Prostate gland (tissue), 2 donors: ENCODE results near the gene MYH7B. TPM values are rescaled to one million over a fixed set of nuclear protein-coding genes. Genes with fewer than 3 reads are reported as not detected.

Experiments used
- DNase-seq: peaks from one replicate; pipeline ENCODE4 v3.0.0-alpha.2; 2019; ENCODE audit warnings: low spot score
- H3K27ac ChIP-seq, 2 donors: fragments of 200-600 bp; sonication (generic); 2 replicates each; pipeline ENCODE4 v1.5.1; 2017 to 2019
- H3K27me3 ChIP-seq: fragments of 200-600 bp; sonication (generic); replicated peaks from 2 replicates; pipeline ENCODE4 v1.5.1; 2019; ENCODE audit not compliant: insufficient read depth
- H3K36me3 ChIP-seq, 2 donors: fragments of 200-600 bp; sonication (generic); 1 replicate in 1 of 2; 2 replicates in 1 of 2; pipeline versions ENCODE4 v1.5.1 to v1.8.1; 2017 to 2019
- H3K4me1 ChIP-seq: fragments of 200-600 bp; sonication (generic); replicated peaks from 2 replicates; pipeline ENCODE4 v1.5.1; 2019
- H3K4me3 ChIP-seq, 2 donors: fragments of 200-600 bp; sonication (generic); 2 replicates each; pipeline ENCODE4 v1.5.1; 2017 to 2019
- H3K9me3 ChIP-seq: fragments of 200-600 bp; sonication (generic); 2 replicates; pipeline ENCODE4 v1.5.1; 2017
- CTCF ChIP-seq, 4 experiments: fragments of 200-600 bp in 2 of 4; fragments of 450-650 bp in 2 of 4; sonication (generic) in 2 of 4; IDR thresholded peaks; 1 replicate in 3 of 4; 2 replicates in 1 of 4; pipeline ENCODE4 v1.5.1; 2016 to 2019; ENCODE audit warnings: antibody characterized with exemption in 4 of 4, mild to moderate bottlenecking in 2 of 4, moderate library complexity in 2 of 4
- POLR2A ChIP-seq: fragments of 450-650 bp; IDR thresholded peaks from one replicate; pipeline ENCODE4 v1.6.1; 2016; ENCODE audit warnings: antibody characterized with exemption, mild to moderate bottlenecking
- POLR2AphosphoS5 ChIP-seq: sonication (generic); formaldehyde crosslinking; IDR thresholded peaks from one replicate; pipeline ENCODE4 v1.6.1; 2017; ENCODE audit warnings: antibody characterized with exemption
- WGBS: methylation state at CpG from one replicate; pipeline ENCODE4 v1.1.5; 2018; 5-methylcytosine and 5-hydroxymethylcytosine counted together
- intact Hi-C: fragments of 100-400 bp; cut with DNase I; formaldehyde crosslinking; loops from one replicate; pipeline ENCODE4 v1.14.2; 2022
- total RNA-seq, 2 donors: library from RNA; depleted of rRNA; stranded (reverse); fragments of >200 nt; gene quantifications; one replicate each; pipeline ENCODE4 v1.1.0, GENCODE V29; 2016

Gene MYH7B
- 10 to 100 TPM in 1 of 2 donors, under 1 TPM in 1; 0.27 to 11.5 TPM for total RNA-seq

- H3K27ac ChIP-seq, result peak within 1 kb of the TSS; percentile 90 to 93
- no peaks in the 10 kb centered on the region for H3K27me3 ChIP-seq
- TF ChIP-seq CTCF (IDR thresholded peaks at IDR 0.05) (peak in 3 of 4 experiments; percentile 54 to 79 (median 72)), POLR2A (peak; percentile 79), POLR2AphosphoS5 (peak; percentile 98)
- H3K4me1 ChIP-seq, result no peaks in the 10 kb centered on the region
- WGBS, result under 1% methylated on average over 61 of the region's 62 CpGs
- intact Hi-C loops, result loop anchor here (1.0 to 5.0 kb wide), 3 partner anchors 81 to 248 kb away; partner anchors contain the start of gene NCOA6
- H3K4me3 ChIP-seq, result peak within 1 kb of the TSS; percentile 67 to 68
- peak; percentile 96 for DNase-seq
- H3K36me3 ChIP-seq, result no peaks in the 10 kb centered on the region
- no peaks in the 10 kb centered on the region for H3K9me3 ChIP-seq
These were observed at the start of gene MYH7B, which contains the start of gene GSS for GRCh38 chr20:34955231-34956040. Gene MYH7B, plus strand, starts transcription at chr20:34955868. Its CDS starts 22,138 bp downstream, at chr20:34978006. Gene GSS, minus strand, starts transcription at chr20:34955806. Its CDS starts 3,954 bp downstream, at chr20:34951852.

GRCh38 chr20:34907616-34908469 lies 47.8 kb upstream of the MYH7B start:
- Histone ChIP-seq H3K27me3 (no peaks in the 10 kb centered on the region), H3K36me3 (no peaks in the 10 kb centered on the region), H3K9me3 (no peaks in the 10 kb centered on the region), H3K4me3 (no peak overlapping the region), H3K27ac (peak overlapping the region; percentile 33 to 50), H3K4me1 (no peaks in the 10 kb centered on the region)
- intact Hi-C loops, result no loop called here
- TF ChIP-seq POLR2A (no peak), POLR2AphosphoS5 (peak; percentile 40)
- peak; percentile 17 for DNase-seq
- WGBS, result 27% methylated on average over 7 of the region's 7 CpGs

GRCh38 chr20:34915131-34915530 lies 40.5 kb upstream of the MYH7B start:
- Histone ChIP-seq H3K27me3 (no peaks in the 10 kb centered on the region), H3K9me3 (no peaks in the 10 kb centered on the region), H3K27ac (no peak overlapping the region), H3K36me3 (no peaks in the 10 kb centered on the region), H3K4me1 (no peaks in the 10 kb centered on the region), H3K4me3 (no peak overlapping the region)
- intact Hi-C loops, result no loop called here
- 87% methylated on average over 4 of the region's 4 CpGs for WGBS
- no peak for DNase-seq
- no peak for TF ChIP-seq CTCF (IDR thresholded peaks at IDR 0.05)
- no peak for TF ChIP-seq POLR2AphosphoS5

- H3K36me3 ChIP-seq, result no peaks in the 10 kb centered on the region
- no peak for DNase-seq
- TF ChIP-seq POLR2A, result no peak
- no peak for TF ChIP-seq CTCF (IDR thresholded peaks at IDR 0.05)
- TF ChIP-seq POLR2AphosphoS5, result no peak
- H3K4me3 ChIP-seq, result no peak overlapping the region
- 90% methylated on average over 4 of the region's 4 CpGs for WGBS
- no peak overlapping the region for H3K27ac ChIP-seq
- no peaks in the 10 kb centered on the region for H3K4me1 ChIP-seq
- intact Hi-C loops, result no loop called here
- H3K9me3 ChIP-seq, result no peaks in the 10 kb centered on the region
- no peaks in the 10 kb centered on the region for H3K27me3 ChIP-seq
These were observed 39.8 kb upstream of the MYH7B start for GRCh38 chr20:34915749-34916455.
